MM.1S (cell line): ENCODE measurements around the gene ARHGAP23.
"Not testable (repeated sequence)": the region's sequence is repeated elsewhere in the genome, so short reads cannot be mapped to it uniquely, and the experiment has no call there.

Experiments used
- DNase-seq: peaks from one replicate; pipeline ENCODE4 v3.0.0-alpha.2; 2015
- H2AFZ ChIP-seq: fragments of 300-600 bp; sonication (generic); 2 replicates; pipeline ENCODE4 v1.6.0; 2016; ENCODE audit warnings: antibody characterized with exemption, low read length
- H3F3A ChIP-seq: fragments of 300-600 bp; sonication (generic); 2 replicates; pipeline ENCODE4 v1.6.1; 2016; ENCODE audit warnings: mild to moderate bottlenecking, antibody characterized with exemption, low read length, moderate library complexity, mixed read lengths; ENCODE audit not compliant: insufficient read depth
- H3K27ac ChIP-seq: fragments of 300-600 bp; sonication (generic); 2 replicates; pipeline ENCODE4 v1.5.1; 2016; ENCODE audit warnings: mild to moderate bottlenecking, low read length
- H3K27me3 ChIP-seq: fragments of 300-600 bp; sonication (generic); replicated peaks from 2 replicates; pipeline ENCODE4 v1.6.0; 2016; ENCODE audit warnings: low read length; ENCODE audit not compliant: insufficient read depth
- H3K36me3 ChIP-seq: fragments of 300-600 bp; sonication (generic); replicated peaks from 2 replicates; pipeline ENCODE4 v1.6.1; 2016; ENCODE audit warnings: mild to moderate bottlenecking, low read length, mixed read lengths; ENCODE audit not compliant: insufficient read depth
- H3K4me1 ChIP-seq: fragments of 300-600 bp; sonication (generic); 2 replicates; pipeline ENCODE4 v1.6.1; 2016; ENCODE audit warnings: low read length, mixed read lengths
- H3K4me2 ChIP-seq: fragments of 300-600 bp; sonication (generic); 2 replicates; pipeline ENCODE4 v1.6.0; 2016; ENCODE audit warnings: low read depth, low read length
- H3K4me3 ChIP-seq: fragments of 300-600 bp; sonication (generic); 2 replicates; pipeline ENCODE4 v1.5.1; 2016; ENCODE audit warnings: low read length, mixed read lengths
- H3K79me2 ChIP-seq: fragments of 300-600 bp; sonication (generic); 2 replicates; pipeline ENCODE4 v1.6.1; 2016; ENCODE audit warnings: mixed run types, low read length, mixed read lengths
- H3K9ac ChIP-seq: fragments of 300-600 bp; sonication (generic); 2 replicates; pipeline ENCODE4 v1.6.1; 2016; ENCODE audit warnings: low read length, mixed read lengths
- H3K9me2 ChIP-seq: fragments of 300-600 bp; sonication (generic); replicated peaks from 2 replicates; pipeline ENCODE4 v1.6.1; 2016; ENCODE audit warnings: mild to moderate bottlenecking, low read length, mixed read lengths; ENCODE audit not compliant: insufficient read depth
- H3K9me3 ChIP-seq: fragments of 300-600 bp; sonication (generic); replicated peaks from 2 replicates; pipeline ENCODE4 v1.6.1; 2016; ENCODE audit warnings: mild to moderate bottlenecking, low read length, mixed read lengths; ENCODE audit not compliant: insufficient read depth
- H4K20me1 ChIP-seq: fragments of 300-600 bp; sonication (generic); 2 replicates; pipeline ENCODE4 v1.6.1; 2016; ENCODE audit warnings: mild to moderate bottlenecking, low read length, moderate library complexity, mixed read lengths; ENCODE audit not compliant: insufficient read depth
- CTCF ChIP-seq: fragments of 300-600 bp; sonication (generic); IDR thresholded peaks from 2 replicates; pipeline ENCODE4 v1.5.1; 2016; ENCODE audit warnings: antibody characterized with exemption, low read length, mixed read lengths
- EZH2 ChIP-seq: fragments of 300-600 bp; sonication (generic); optimal IDR thresholded peaks from 2 replicates; pipeline ENCODE3; 2017; ENCODE audit warnings: low read depth, mild to moderate bottlenecking, antibody characterized with exemption, low read length, mixed read lengths
- EZH2phosphoT487 ChIP-seq: fragments of 300-600 bp; sonication (generic); IDR thresholded peaks from 2 replicates; pipeline ENCODE4 v1.6.1; 2018; ENCODE audit warnings: antibody characterized with exemption, low read length

Gene ARHGAP23

GRCh38 chr17:38469875-38470274 lies 41.6 kb downstream of the ARHGAP23 start:
- Histone ChIP-seq H3K27me3 (no peaks in the 10 kb centered on the region), H3K4me1 (no peaks in the 10 kb centered on the region), H3K4me2 (no peak overlapping the region), H2AFZ (no peak overlapping the region), H3K79me2 (no peaks in the 10 kb centered on the region), H3K27ac (no peak overlapping the region), H3K36me3 (no peaks in the 10 kb centered on the region), H3K9me3 (no peaks in the 10 kb centered on the region), H3F3A (no peaks in the 10 kb centered on the region), H3K9ac (no peak overlapping the region), H3K9me2 (no peaks in the 10 kb centered on the region), H4K20me1 (no peaks in the 10 kb centered on the region), H3K4me3 (no peak overlapping the region)
- DNase-seq: no peak
- TF ChIP-seq CTCF (no peak), EZH2 (no peak), EZH2phosphoT487 (no peak)

- not testable (repeated sequence) for H2AFZ ChIP-seq, H4K20me1 ChIP-seq
Measured at GRCh38 chr17:38471253-38471652, 43.0 kb downstream of the ARHGAP23 start.

GRCh38 chr17:38474666-38475065 lies 46.4 kb downstream of the ARHGAP23 start:
- H3K27me3 ChIP-seq, H2AFZ ChIP-seq, H3K4me3 ChIP-seq, H3K36me3 ChIP-seq, H3F3A ChIP-seq, H3K9me2 ChIP-seq, H3K79me2 ChIP-seq, DNase-seq, H3K9me3 ChIP-seq, H3K9ac ChIP-seq, H3K4me1 ChIP-seq, H4K20me1 ChIP-seq, H3K4me2 ChIP-seq, H3K27ac ChIP-seq: not testable (repeated sequence)

More at GRCh38 chr17:38471253-38471652, 43.0 kb downstream of the ARHGAP23 start:
- not testable (repeated sequence) for H3K27ac ChIP-seq, H3F3A ChIP-seq, H3K27me3 ChIP-seq, H3K79me2 ChIP-seq, DNase-seq, H3K9ac ChIP-seq, H3K4me2 ChIP-seq, H3K4me3 ChIP-seq, H3K4me1 ChIP-seq, H3K36me3 ChIP-seq, H3K9me3 ChIP-seq, H3K9me2 ChIP-seq

GRCh38 chr17:38476549-38476948 lies 48.3 kb downstream of the ARHGAP23 start:
- H3K9me2 ChIP-seq: no peaks in the 10 kb centered on the region
- no peak overlapping the region for H3K4me2 ChIP-seq
- H3K4me3 ChIP-seq: no peak overlapping the region
- no peaks in the 10 kb centered on the region for H3K36me3 ChIP-seq
- H3K9me3 ChIP-seq: no peaks in the 10 kb centered on the region
- no peaks in the 10 kb centered on the region for H3K4me1 ChIP-seq
- TF ChIP-seq EZH2phosphoT487 (no peak), EZH2 (no peak), CTCF (no peak)
- H3F3A ChIP-seq: no peaks in the 10 kb centered on the region
- H3K9ac ChIP-seq: no peak overlapping the region
- no peaks in the 10 kb centered on the region for H4K20me1 ChIP-seq
- H3K27me3 ChIP-seq: no peaks in the 10 kb centered on the region
- no peak overlapping the region for H2AFZ ChIP-seq
- no peak overlapping the region for H3K27ac ChIP-seq
- no peaks in the 10 kb centered on the region for H3K79me2 ChIP-seq
- no peak for DNase-seq

GRCh38 chr17:38477417-38477816 lies 49.2 kb downstream of the ARHGAP23 start:
- not testable (repeated sequence) for H3K36me3 ChIP-seq, H2AFZ ChIP-seq, H3K4me3 ChIP-seq, H3K27me3 ChIP-seq, H3K9me3 ChIP-seq, H3K4me2 ChIP-seq, H3K79me2 ChIP-seq, H3K9ac ChIP-seq, H3K9me2 ChIP-seq, H4K20me1 ChIP-seq, H3F3A ChIP-seq, H3K27ac ChIP-seq, DNase-seq, H3K4me1 ChIP-seq

- not testable (repeated sequence) for DNase-seq, H4K20me1 ChIP-seq, H3K36me3 ChIP-seq, H3K4me2 ChIP-seq, H3K4me1 ChIP-seq, H3K9me3 ChIP-seq, H3K4me3 ChIP-seq, H3F3A ChIP-seq, H3K79me2 ChIP-seq, H3K27me3 ChIP-seq, H3K9ac ChIP-seq, H2AFZ ChIP-seq, H3K27ac ChIP-seq, H3K9me2 ChIP-seq
Measured at GRCh38 chr17:38477951-38478350, 49.7 kb downstream of the ARHGAP23 start.
